Effector CD4-positive, alpha-beta T cell (primary cell): ENCODE results near the gene TRAPPC12.

ENCODE experiments used
- DNase-seq: peaks from one replicate; pipeline ENCODE4 v3.0.0-alpha.2; 2020

The TRAPPC12 gene

GRCh38 chr2:3409627-3410170 lies 30.2 kb downstream of the TRAPPC12 start:
- no peak for DNase-seq

GRCh38 chr2:3411103-3411502 lies 31.6 kb downstream of the TRAPPC12 start:
- DNase-seq: no peak

DNA sequence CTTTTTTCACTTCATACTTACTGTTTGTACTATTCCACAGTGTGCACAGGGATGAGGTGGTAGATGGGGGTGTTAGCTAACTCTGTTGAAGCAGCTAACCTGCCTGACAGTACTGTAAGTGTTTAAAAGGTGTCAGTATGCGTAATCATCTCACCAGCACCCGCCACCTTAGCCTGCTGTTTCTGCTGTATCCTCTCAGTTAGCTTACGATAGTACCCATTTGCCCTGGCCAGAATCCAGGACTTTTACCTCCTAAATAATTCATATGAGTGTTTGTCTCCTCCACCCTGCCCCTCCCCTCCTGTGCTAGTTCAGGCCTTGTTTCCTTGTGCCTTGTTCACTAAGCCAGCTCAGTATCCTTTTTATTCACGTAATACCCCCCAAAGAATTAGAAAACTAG lies 34.2 kb downstream of the TRAPPC12 start:
- DNase-seq: no peak

DNA sequence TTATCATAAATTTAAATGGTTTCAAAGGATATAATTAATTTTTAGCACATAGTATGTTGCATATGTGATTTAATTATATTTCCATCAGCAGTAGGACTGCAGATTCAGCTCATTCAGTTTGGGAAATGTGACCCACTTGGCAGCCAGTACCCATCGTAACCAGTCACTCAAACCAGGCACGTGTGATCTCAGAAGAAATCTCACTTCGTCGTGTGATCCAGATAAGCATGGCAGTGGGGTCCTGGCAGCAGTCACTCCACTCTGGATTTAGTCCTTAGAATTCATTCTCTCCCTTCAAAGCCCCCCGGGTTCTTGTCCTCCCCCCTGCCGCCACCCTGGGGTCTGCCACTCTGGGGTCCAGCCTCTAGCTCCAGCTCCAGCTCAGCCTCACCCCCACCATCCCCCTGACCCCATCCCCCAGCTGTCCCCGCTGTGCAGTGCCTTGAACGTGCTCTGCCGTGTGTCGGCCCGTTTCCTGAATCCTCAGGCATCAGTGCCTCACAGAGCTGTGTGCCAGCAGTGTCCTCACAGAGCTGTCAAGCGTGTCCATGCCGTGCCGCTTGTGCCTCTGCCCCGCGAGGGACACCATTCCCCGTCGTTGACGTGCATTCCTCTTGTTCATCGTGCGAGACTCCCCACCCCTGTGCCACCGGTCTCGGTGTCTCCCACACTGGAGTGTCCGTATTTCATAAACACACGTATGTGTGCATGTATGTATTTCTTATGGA lies 34.8 kb downstream of the TRAPPC12 start:
- no peak for DNase-seq

DNA sequence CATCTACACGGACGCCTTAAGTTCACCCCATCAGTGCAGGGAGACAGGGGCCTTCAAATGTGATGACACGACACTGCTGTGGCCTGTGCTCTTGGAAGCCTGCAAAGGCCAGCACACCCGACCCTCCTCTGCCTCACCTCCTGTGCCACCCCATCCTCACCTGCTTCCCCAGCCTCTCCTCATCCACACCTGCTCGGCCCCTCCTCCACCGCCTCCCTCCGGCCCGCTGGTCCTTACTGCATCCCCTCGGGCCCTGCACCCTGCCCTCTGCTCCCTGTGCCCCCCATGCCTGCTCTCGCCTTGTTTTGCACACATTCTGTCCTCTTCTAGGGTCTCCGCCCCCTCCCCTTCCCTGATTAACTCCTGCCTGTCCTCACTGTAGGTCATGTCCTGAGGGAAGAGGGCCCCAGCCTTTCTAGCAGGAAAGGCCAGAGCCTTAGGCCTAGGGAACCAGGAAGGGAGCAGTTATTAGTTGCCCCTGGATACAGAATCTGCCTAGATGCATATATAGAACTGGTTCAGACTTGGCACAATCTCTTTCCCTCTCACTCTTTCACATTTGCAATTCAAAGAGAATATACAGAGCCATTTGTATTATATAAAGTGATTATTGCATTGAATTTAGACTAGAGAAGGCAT lies 39.4 kb downstream of the TRAPPC12 start:
- no peak for DNase-seq

- DNase-seq: no peak
Observed at GRCh38 chr2:3420076-3420768, 40.7 kb downstream of the TRAPPC12 start.

DNA sequence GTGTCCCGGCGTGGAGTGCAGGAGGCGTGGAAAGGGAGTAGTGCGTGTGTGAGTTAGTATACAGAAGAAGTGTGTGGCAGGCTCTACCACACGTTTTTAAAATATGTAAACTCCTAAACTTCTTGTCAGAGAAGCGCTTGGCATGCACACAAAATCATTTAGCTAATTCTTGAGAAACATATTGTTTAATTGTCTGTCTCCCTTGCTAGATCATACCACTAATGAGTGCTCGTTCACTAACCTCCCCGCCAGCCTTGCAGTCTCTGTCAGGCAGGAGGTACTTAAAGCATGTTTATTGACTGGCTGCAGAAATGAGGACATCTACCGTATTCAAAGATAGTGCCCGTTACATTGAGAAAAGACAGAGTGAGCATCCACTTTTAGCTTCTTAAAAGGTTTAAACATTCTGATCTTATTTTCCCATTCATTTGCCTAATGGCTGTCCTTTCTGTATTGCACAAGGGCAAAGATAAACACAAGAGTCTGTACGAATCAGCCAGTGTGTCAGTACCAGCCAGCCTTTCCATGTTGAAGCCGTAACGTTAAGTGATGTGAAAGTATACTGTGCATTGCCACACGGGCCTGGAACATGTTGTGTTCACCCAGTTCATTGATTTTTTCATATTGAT lies 41.4 kb downstream of the TRAPPC12 start:
- DNase-seq: no peak

DNA sequence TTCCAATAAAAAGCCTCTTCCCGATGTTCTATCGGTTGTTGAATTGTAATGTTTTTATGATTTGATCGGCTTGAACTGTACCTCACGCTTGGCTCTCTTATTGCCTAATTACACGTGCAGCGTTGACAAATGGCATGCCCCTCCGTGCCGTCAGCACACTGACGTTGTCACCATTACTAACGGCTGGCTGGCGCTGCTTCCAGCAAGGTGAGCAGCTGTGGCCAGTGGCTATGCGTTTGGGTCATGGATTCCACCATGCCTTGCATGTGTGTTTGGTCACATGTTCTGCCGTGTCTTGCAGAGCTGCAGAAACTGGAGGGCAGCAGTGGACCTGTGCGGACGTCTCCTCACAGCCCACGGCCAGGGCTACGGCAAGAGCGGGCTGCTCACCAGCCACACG lies 42.1 kb downstream of the TRAPPC12 start:
- no peak for DNase-seq

DNA sequence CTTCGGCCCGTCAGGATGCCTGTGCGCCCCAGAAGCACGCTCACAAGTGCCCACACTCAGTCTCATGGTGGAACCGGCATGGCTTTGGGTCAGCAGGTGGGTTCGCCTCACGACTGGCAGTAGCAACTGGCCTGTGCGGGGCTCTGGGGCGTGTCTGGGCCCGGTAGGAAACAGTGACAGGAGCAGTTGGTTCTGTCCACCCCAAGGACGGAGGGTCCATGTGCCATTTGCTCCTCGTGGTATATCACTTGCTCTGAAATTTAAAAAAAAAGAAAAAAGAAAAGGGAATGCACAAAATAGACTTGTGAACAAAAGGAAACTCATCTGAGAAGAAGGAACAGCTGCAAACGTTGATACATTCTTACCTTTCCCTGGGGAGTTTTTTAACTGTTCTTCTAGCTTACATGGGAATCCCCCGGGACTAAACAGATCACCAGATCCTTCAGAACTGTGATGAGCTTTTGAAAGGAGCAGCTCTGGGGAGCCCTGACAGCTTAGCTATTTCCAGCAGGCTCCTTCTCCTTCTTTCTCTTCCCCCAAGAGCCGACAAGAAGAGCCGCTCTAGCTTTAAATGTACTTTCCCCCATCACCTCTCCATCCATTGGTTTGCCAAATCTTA lies 42.8 kb downstream of the TRAPPC12 start:
- DNase-seq: no peak

- DNase-seq: peak; percentile 61
Observed at GRCh38 chr2:3423492-3424170, 44.1 kb downstream of the TRAPPC12 start.

DNA sequence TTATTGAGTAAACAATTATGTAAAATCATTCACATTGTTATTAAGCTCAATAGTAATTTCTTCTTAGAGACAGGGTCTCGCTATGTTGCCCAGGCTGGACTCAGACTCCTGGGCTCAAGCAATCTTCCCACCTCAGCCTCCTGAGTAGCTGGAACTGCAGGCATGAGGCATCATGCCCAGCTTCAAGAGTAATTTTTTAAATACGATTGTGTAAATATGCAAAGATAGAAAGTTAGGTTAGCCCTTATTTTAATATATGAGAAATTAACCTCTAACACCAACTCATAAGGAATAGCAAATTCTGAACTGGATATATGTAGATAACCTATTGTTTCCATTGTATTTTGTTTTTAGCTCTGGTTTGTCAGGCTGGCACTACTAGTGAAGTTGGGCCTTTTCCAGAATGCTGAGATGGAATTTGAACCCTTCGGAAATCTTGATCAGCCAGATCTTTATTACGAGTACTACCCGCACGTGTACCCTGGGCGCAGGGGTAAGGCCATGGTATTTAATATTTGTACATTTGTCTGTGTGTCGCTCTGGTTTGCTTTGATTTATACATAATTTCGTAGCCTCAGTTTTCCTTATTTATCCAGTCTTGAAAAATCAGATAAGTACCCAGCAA lies 44.8 kb downstream of the TRAPPC12 start:
- no peak for DNase-seq

DNA sequence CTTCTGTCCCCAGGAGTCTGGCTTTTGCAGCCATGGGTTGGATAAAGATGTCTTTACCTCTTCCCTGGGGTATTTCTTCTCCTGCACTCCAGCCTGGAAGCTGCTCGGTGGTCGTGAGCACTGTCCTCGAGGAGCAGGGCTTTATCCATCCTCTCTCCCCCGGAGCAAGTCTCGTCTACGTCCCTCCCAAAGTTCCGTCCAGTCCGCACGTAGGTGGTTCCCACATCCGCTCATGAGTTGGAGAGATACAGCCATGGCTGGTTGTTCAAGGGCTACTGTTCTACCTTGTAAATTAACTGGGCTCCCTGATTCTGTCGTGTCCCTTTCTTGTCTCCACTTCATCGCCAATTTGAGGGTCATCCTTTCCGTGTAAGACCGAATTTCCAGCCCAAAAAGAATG lies 47.1 kb downstream of the TRAPPC12 start:
- DNase-seq: no peak

DNA sequence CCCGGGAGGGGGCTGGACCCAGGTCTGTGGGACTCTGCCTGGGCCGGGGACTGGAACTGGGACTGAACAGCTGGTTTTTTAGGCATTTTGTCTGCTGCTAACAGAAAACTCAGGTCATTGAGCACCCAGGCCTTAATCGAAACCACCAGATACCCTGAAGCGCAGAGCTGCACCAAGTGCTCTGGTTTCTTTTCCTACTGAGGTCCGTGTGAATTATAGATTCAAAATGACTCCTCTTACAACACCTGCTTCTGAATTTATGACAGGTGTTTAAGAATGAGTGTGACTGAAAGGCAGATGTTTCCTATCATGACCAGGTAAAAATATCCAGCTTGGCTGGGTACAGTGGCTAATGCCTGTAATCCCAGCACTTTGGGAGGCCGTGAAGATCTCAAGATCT lies 47.8 kb downstream of the TRAPPC12 start:
- no peak for DNase-seq

- DNase-seq: no peak
Observed at GRCh38 chr2:3428577-3428976, 49.1 kb downstream of the TRAPPC12 start.

GRCh38 chr2:3429066-3429610 lies 49.6 kb downstream of the TRAPPC12 start:
- no peak for DNase-seq

GRCh38 chr2:3430172-3430571 lies 50.7 kb downstream of the TRAPPC12 start:
- DNase-seq: no peak

GRCh38 chr2:3430740-3431490 lies 51.4 kb downstream of the TRAPPC12 start:
- no peak for DNase-seq

GRCh38 chr2:3432067-3432466 lies 52.6 kb downstream of the TRAPPC12 start:
- no peak for DNase-seq

DNA sequence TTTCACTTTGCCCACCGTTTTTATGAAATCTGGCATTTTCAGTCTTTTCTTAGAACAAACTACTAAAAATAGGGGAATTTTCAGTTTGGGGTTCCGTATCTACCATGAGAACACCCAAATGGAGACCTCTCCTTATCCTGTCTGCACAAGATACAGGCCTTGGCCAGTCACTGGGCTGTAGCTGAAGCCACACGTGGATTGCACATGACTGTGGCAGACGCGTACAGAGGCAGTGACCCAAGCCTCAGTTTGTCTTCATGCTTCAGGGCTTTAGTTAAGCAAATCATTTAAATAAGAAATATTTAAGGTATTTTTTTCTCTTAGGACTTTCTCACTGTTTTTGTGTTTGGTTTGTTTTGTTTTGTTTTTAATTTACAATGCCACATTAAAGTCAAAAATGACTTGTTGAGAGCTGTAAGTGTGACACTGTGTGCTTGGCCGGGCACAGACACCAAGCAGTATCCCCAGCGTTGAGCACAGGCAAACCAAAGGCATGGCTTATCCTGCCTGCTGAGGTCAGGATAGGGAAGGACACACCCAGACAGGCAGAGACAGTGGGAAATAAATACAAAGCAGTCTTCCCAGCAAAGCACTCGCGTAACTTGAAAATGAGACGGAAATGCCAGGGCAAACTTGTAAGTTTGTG lies 53.3 kb downstream of the TRAPPC12 start:
- no peak for DNase-seq

DNA sequence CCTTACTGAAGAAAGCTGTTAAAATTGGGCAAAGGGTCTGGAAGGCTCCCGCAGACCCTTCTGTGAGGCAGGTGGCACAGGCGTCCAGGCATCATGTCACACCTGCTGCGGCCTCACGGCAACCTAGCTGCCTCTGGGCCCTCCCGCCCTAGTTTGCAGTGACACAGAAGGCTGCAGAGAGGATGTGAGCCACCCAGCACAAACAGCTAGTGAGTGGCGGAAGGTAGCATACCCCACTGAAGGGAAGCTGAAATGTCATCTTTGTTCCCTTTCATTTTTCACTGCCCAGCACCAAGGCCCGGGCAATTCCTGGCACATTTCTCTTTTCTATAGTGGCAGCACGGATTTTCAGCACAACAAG lies 53.8 kb downstream of the TRAPPC12 start:
- DNase-seq: no peak
